ENCODE data around the gene FAM174C.

DNA sequence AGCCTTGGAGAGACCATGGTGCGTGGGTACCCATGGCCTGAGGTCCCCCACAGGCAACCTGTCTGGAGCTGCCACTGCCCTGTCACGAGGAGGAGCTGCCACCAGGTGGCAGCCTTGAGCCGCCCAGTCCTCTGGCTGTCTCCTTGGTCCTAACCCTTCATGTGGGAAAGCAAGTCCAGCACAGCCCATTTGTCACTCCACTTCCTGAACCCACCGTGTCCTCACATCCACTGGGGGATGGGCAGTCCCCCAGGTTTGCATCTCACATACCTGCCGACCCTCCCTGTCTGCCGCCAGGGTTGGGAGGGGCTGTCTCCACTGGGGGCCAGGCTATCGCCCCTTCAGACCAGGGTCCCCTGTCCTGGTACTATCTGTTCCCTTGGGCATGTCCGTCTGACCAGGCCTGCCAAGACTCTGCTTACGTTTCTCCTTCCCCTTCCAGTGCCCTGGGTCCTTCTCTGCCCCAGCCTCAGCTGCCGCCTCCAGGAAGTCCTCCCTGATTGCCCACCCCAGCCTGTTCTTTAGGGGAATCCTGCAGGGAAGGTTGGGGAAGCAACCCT, 4.5 kb downstream of the FAM174C start:
- TF ChIP-seq, protein P1, sequence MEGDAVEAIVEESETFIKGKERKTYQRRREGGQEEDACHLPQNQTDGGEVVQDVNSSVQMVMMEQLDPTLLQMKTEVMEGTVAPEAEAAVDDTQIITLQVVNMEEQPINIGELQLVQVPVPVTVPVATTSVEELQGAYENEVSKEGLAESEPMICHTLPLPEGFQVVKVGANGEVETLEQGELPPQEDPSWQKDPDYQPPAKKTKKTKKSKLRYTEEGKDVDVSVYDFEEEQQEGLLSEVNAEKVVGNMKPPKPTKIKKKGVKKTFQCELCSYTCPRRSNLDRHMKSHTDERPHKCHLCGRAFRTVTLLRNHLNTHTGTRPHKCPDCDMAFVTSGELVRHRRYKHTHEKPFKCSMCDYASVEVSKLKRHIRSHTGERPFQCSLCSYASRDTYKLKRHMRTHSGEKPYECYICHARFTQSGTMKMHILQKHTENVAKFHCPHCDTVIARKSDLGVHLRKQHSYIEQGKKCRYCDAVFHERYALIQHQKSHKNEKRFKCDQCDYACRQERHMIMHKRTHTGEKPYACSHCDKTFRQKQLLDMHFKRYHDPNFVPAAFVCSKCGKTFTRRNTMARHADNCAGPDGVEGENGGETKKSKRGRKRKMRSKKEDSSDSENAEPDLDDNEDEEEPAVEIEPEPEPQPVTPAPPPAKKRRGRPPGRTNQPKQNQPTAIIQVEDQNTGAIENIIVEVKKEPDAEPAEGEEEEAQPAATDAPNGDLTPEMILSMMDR (IDR thresholded peaks at IDR 0.05): peak in 5 of 7 experiments; percentile 87 to 94 (median 93)
- TF ChIP-seq POLR2A (IDR thresholded peaks at IDR 0.05): no peak
- peak in 1 of 3 donors; percentile 61 for TF ChIP-seq POLR2AphosphoS5 (IDR thresholded peaks at IDR 0.05)
